Lung microvascular endothelial cell (primary cell): ENCODE measurements around the gene IL10RB. TPM values are rescaled to one million over a fixed set of nuclear protein-coding genes. Genes with fewer than 3 reads are reported as not detected.
A peak's percentile ranks its signal among the peaks of the same experiment; 100 is the strongest.

Experiments
- DNase-seq, 2 donors: peaks; one replicate each; pipeline versions ENCODE4 v3.0.0 to v3.0.0-alpha.2; 2010; ENCODE audit warnings: low read depth in 2 of 2
- total RNA-seq: library from RNA; depleted of rRNA; stranded (reverse); fragments of >200 nt; gene quantifications from 2 replicates; pipeline ENCODE4 v1.2.1, GENCODE V29; 2014

Gene IL10RB
- total RNA-seq, 1 donor from 2014 or later: 46.4 TPM

DNA sequence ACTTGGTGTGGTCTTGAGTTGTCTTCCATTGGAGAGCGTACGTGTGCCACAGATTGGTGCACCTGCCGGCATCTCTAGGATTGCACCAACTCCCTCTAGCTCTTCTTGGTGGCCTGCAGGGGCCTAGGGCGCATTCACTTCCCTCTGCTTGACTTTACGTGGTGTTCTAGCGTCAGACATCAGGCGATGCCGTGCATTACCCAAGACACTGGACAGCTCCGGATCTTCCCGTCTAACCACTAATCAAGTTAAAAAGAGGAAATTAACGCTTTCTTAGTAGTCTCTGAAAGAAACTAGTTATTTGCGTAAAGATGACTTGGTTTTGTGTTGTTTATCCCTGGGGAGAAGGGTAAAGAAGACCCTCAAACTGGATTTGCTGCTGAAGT, 510 bp upstream of the IL10RB start:
- no peak for DNase-seq

DNA sequence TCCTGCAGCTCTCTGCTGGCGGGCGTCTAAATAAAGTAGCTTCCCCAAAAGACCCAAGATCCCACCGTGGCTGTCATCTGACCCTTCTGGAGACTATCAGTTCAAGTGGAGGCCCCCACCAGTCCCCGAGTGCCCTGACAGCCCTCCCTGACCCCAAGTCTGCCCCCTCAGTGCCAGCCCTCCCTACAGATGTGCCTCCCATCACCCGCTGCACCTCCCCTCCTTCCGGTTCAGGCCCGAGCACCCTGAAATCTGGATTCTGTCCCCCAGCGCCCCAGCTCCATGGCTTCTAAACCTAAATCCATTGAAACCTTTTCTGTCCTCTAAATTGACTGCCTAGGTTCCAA, 595 bp downstream of the IL10RB start:
- no peak for DNase-seq

DNA sequence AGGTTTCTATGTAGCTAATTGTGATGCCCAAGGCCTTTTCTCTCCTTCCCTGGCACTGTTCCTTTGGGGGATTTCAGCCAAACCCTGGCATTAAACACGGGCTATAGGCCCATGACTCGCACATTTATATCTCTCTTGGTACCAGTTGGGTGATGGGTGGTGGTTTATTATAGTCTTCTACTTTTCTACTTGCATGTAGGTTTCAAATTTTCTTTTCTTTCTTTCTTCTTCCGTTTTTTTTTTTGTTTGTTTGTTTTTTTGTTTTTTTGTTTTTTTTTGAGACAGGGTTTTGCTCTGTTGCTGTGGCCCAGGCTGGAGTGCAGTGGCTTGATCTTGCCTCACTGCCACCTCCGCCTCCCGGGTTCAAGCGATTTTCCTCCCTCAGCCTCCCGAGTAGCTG, 1.1 kb downstream of the IL10RB start:
- no peak for DNase-seq

DNA sequence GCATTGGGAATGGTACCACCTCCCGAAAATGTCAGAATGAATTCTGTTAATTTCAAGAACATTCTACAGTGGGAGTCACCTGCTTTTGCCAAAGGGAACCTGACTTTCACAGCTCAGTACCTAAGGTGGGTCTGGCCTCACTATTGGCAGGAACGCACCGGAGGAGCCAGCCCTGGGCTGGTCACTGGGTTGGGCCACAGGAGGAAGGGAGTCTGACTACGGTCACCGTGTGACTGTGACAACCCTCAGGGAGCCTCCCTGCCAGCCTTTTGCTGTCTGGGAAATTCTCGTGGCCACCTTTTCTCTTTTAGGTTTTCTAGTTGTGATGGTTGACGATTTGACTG, 2.2 kb downstream of the IL10RB start:
- no peak for DNase-seq

DNA sequence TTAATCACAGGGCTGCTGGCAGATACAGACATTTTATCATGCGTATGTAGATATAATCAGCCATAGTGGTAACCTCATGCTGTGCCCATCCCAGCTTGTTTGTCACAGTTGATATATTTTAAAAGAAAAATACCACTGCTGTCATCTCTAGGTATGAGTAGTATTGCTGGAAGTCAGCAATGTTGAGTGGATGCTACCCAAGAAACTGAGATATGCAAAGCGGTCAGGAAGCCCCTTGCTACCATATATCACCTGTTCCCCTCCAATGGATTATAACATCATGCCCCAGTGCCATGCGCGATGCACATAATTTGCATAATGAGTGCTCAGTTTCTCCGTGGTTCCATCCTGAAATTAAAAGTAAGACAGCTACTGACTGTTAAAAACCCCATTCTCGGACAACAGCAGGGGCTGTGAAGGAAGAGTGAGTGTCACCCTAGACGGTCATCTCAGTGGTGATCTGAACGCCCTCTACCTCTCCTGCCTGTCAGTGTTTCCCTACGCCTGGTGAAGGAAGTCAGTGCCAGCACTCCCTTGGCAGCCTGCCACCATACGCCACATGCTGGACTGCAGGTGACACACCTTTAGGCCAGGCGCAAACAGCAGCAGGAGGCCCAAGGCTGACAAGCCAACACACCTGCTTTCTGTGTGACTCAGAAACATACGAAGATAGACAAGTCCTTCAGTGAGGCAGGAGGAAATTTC, 2.7 kb downstream of the IL10RB start:
- no peak for DNase-seq

DNA sequence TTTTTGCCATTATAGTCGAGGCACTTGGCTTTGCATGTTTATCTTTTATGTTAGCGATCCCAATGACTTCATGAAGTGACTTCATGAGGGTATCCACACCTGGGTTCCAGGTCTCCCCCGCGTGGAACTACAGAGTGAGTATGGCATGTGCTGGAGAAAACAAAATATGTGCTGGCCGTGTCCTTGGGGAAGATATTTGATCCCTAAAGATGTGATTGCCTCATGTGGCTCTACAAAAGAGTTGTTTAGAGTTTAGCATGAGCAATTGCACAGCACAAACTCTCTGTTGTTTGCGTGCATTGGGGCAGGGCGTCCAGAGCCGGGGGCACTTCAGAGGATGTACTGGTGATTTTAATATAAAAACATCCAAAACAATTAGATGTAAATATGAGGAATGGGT, 4.8 kb downstream of the IL10RB start:
- no peak for DNase-seq

DNA sequence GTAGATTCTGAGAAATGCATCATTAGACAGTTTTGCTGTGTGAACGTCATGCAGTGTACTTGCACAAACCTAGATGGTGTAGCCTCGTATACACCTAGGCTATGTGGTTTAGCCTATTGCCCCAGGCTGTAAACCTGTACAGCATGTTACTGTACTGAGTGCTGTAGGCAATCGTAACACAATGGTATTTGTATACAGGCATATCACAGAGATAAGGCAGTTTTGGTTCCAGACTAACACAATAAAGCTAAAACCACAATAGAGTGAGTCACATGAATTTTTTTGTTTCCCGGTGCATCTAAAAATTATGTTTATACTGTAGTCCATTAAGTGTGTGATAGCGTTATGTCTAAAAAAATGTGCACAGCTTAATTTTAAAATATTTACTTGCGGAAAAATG, 6.9 kb downstream of the IL10RB start:
- DNase-seq: peak in 1 of 2 donors; percentile 45

DNA sequence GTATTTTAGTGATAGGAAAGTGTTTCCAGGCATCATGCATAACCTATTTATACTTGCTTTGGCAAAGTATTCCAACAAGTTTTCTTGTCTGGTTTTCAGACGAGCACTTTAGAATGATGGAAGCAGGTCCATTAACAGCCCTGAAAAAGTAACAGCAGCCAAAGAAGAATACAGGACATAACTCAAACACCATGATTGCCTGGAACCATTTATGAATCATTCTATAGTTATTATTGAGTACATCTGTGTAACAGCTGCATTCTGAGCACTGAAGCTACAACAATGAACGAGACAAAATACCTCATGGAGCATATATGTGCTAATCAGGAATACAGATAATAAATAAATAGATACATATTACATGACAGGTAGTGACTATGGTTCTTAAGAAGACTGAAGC, 12.6 kb downstream of the IL10RB start:
- no peak for DNase-seq

DNA sequence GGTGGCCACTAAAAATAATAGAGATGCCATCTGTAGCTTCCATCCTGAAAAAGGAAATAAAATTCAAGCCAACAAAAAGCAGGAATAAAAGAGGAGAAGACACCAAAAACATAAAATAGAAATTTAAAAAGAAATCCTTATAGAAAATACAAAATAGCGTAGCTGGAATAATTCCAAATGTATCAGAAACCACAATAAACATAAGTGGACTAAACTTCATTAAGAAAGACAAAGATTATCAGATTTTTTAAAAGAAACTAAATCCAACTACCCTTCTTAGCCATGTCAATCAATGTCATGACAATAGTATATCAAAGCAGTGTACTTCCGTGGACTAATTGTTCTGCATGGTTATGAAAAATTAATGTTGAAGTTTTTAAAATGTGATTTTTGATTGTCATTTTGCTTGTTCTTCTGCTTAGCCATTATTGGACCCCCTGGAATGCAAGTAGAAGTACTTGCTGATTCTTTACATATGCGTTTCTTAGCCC, 13.2 kb downstream of the IL10RB start:
- no peak for DNase-seq

DNA sequence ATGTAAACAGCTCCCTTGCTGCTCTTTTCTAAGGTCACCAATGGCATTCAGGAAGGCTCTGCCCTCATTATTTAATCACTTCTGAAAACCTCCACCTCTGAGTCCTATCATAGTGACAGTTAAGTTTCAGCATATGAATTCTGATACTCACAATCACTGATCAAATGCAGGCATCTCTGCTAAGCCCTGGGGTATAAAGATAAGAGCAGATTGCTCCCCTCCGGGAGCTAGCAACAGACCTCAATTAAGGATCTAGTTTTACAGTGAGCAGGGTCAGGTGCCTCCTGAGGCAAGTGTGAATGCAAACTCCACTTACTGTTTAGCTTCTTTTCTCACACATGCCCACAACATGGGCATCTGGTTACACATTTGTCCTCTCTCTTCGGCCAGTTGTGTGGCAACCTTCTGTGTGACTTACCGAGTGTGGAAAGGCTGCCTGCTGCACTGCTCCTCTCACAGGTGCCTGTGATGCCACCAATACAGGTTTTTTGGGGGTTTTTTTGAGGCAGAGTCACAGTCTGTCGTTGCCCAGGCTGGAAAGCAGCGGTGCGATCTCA, 15.0 kb downstream of the IL10RB start:
- no peak for DNase-seq

DNA sequence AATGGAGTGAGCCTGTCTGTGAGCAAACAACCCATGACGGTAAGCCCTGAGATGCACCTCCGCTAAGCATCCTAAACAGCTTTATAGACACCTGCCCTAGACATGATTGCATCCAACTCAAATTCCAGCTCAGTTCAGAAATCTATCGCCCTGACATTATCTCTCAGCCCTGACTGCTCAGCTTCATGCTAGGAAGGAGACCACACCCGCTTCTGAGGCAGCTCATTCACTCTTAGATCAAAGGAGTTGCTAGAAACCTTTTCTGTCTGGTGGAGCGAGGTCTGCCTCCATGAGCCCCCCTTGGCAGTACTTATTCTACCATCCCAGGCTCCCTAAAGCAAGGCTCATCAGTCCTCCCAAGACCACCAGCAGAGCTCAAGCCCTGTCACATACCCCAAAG, 17.0 kb downstream of the IL10RB start:
- DNase-seq: no peak

DNA sequence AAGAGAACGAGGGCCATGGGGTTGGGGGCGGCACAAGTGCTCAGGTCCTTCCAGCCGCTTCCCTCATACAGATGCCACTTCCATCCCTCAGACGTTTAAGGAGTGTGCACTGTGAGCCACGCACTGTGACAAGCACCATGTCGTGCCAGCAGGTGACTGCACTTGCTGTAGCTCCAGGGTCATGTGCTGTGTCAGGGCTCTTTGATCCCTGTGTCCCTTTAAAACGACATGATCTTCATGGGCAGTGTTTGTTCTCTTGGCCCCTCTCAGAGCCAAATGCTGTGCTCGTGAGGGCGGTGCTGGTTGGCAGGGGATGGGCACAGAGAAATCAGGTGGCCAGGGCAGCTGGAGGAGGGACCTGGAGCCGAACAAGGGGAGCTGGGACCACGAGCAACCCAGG, 19.9 kb downstream of the IL10RB start:
- DNase-seq: no peak

DNA sequence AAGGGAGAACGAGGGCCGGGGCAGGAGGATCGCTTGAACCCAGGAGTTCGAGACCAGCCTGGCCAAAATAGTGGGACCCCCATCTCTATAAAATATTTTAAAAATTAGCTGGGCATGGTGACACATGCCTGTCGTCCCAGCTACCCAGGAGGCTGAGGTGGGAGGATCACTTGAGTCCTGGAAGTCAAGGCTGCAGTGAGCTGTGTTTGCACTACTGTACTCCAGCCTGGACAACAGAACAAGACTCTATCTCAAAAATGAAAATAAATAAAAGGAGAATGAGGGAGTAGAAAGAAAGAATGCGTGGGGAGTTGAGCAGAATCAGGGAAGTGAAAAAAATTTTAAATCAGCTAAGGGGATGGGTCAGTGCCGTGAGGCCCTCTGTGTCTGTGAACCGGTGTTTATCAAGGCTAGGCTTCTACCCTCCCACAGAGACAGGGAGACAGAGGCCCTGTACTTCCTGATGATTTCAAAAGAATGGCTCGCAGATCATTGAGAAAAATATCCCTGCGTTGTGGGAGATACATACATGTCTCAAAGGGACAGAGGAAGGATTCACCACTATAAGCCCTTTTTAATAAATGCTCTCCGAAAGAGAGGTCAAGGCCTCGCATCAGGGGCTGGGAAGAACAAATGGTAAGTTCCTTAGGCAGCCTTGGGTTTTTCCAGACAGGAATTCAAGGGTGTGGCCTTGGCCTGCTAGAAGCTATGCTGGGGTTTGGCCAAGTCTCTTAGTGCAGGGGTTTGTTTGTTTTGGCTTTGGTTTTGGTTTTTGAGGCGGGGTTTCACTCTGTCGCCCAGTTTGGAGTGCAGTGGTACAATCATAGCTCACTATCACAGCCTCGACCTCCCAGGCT, 20.7 kb downstream of the IL10RB start:
- peak; percentile 51 to 85 for DNase-seq

DNA sequence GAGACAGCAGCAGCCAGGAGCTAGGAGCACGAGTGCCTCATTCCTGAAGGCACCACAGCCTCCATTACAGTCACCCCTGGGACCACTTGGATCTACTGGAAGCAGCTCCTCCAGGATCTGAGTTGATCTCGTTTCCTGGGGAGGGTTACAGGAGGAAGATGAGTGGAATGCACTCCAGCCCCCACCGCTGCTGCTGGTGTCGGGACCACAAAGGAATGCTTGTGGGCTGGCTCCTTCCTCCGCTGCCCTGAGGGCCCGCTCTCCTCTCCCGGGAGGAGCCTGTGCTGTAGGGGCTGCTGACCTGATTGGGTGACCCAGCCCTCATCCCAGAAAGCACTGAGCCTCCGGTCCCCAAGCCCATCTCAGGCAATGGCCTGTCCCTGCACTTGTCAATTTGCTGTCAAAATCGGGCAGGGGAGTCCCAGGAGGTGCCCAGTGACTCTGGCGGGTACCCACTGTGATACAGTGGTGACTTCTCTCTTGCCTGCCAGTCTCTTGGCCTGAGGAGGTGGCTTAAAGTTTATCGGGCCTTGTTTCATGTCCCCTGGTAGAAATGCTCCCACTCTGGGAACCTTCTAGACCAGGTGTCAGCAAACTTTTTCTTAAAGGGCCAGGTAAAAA, 23.1 kb downstream of the IL10RB start:
- peak in 1 of 2 donors; percentile 68 for DNase-seq

DNA sequence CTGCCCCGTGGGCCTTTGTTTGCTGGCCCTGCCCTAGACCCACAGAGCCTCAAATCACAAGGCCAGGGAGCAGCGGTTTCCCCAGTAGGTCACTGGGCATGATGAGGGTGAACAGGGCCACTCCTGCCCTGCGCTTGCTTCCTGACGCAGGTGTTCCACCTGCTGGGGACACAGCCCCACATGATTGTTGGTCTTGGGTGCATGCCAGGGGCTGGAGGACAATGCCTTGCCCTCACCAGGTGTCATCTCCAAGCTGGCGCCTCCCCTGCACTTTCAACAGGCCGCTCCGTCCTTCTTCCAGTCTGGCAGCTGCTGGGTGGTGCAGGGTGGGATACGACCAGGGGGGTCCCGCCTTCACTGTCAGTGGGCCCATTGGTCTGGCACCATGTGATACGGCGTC, 24.3 kb downstream of the IL10RB start:
- DNase-seq: no peak

DNA sequence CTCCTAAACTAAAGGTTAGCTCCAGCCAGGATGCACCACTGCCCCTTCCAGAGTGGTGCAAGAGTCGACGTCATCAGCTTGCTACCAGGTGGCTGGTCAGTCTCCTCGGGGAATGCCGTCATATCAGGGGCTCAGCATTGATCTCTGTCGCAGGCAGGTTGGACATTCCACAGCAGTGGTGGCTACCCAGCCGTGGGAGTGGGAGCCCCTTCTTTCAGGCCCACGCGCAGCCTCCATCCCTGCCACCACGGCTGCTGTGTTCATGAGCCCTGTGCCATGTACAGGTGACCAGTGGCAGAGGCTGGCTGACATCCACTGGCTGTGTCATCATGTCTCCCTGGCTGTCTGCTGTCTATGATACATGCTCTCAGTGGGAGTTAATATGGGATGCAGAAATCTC, 25.5 kb downstream of the IL10RB start:
- no peak for DNase-seq

DNA sequence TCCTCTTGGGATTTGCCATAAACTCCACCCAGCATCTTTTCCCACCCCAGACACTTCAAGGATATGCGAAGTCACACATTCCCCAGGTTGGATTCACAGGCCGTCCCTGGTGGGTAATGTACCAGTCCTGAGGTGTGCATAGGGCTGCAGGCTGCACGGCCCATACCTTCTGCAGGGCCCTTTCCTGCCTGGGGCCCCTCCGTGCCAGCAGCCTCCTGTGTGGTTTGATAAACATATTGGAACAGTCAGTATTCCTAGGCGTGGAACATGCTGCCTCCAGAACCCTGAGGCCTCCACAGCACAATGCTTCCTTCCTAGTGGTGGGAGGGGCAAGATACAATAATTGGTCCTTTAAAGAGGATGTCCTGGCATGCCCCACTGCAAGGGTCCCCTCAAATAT, 26.6 kb downstream of the IL10RB start:
- DNase-seq: no peak

DNA sequence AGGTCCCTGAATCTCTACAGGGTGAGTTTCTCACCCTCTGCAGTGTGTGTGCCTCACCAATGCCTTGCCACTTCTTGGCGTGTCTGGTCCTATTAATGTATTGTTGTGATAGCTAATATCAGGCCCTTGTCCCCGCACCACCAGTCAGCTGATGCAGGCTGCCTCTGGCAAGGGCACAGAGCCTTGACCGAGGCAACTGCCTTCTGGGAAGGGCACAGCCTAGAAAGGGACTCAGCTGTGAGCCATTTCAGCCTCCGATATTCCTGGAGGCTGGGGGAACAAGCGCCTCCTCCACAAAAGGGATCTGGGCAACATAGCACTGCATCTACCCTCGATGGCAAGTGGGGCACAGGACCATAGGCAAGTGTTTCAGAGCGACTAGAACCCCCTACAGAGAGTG, 27.0 kb downstream of the IL10RB start:
- DNase-seq: no peak

DNA sequence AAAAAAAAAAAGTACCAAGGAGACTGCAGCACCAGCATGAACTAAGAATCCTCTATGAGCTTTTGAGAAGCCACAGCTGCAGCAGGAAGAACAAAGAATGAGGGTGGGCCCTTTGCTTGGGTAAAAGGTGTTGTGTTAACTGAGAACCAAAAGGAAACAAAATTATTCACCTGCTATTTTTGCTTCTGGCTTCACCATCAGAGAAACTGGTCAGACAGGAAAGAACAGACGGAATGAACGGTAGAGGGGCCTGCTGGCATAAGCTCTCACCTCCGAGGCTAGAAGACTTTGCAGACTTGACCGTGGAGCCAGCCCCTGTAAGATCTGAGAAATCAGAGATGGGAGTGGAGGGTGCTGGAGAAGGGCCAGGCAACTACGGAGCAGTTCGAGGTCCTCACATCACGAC, 27.6 kb downstream of the IL10RB start:
- DNase-seq: no peak

DNA sequence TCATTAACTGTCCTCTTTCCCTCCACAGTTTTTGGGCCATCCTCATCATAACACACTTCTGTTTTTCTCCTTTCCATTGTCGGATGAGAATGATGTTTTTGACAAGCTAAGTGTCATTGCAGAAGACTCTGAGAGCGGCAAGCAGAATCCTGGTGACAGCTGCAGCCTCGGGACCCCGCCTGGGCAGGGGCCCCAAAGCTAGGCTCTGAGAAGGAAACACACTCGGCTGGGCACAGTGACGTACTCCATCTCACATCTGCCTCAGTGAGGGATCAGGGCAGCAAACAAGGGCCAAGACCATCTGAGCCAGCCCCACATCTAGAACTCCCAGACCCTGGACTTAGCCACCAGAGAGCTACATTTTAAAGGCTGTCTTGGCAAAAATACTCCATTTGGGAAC, 30.0 kb downstream of the IL10RB start:
- DNase-seq: no peak

DNA sequence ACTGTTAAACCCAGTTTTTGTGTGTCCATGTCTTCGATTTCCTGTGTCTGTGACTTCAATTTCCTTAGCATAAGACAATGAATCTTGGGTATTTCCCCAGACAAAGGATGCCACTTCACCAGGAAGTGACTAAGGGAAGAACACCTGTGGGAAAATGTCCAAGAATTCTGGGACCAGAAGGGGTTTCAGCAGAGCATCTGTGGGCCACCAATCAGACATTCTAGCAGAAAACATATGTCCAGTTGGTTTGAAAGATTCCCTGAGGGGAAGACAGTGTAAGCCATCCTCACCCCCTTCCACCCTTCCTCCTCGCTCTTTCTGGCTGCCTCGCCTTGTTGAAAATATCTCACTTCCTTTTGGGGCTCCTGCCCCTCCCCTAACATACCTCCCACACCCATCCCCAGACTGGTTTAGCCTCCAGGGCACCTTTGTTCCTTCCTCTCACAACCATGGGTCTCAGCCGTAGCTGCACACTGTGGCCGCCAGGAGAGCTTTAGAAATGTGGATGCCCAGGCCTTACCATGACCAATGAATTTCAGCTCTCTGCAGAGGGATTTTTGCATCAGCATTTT, 33.1 kb downstream of the IL10RB start:
- DNase-seq: peak in 1 of 2 donors; percentile 60
